H9 (cell line): Measurements from ENCODE around the gene BMP7. TPM values are rescaled to one million over a fixed set of nuclear protein-coding genes. Genes with fewer than 3 reads are reported as not detected.

Experiments
- DNase-seq: peaks from one replicate; pipeline ENCODE4 v3.0.0-alpha.2; 2017
- H2AFZ ChIP-seq: one replicate; pipeline ENCODE4 v1.6.1; 2013; ENCODE audit warnings: mild to moderate bottlenecking, low read length, control low read depth, moderate library complexity
- H2AK5ac ChIP-seq: 2 replicates; pipeline ENCODE4 v1.6.1; 2013; ENCODE audit warnings: low read length, control low read depth, mixed read lengths; ENCODE audit not compliant: insufficient read length
- H2BK120ac ChIP-seq: one replicate; pipeline ENCODE4 v1.6.1; 2013; ENCODE audit warnings: low read depth, mild to moderate bottlenecking, low read length, control low read depth, inconsistent platforms; ENCODE audit not compliant: poor library complexity, severe bottlenecking
- H2BK12ac ChIP-seq: 2 replicates; pipeline ENCODE4 v1.6.1; 2013; ENCODE audit warnings: low read length, control low read depth, mixed read lengths, low read depth; ENCODE audit not compliant: insufficient read length
- H2BK15ac ChIP-seq: 2 replicates; pipeline ENCODE4 v1.6.1; 2013; ENCODE audit warnings: low read depth, low read length, control low read depth
- H2BK20ac ChIP-seq: one replicate; pipeline ENCODE4 v1.6.1; 2013; ENCODE audit warnings: low read depth, mild to moderate bottlenecking, low read length, control low read depth, inconsistent platforms; ENCODE audit not compliant: poor library complexity, severe bottlenecking
- H2BK5ac ChIP-seq: 2 replicates; pipeline ENCODE4 v1.6.1; 2013; ENCODE audit warnings: low read length, control low read depth, mixed read lengths; ENCODE audit not compliant: insufficient read length
- H3K14ac ChIP-seq: 2 replicates; pipeline ENCODE4 v1.6.1; 2013; ENCODE audit warnings: low read length, control low read depth; ENCODE audit not compliant: insufficient read depth
- H3K18ac ChIP-seq: 2 replicates; pipeline ENCODE4 v1.6.1; 2013; ENCODE audit warnings: low read depth, mild to moderate bottlenecking, mixed read lengths, low read length, control low read depth; ENCODE audit not compliant: insufficient read length
- H3K23ac ChIP-seq: 2 replicates; pipeline ENCODE4 v1.6.1; 2013; ENCODE audit warnings: low read length, control low read depth, mixed read lengths, low read depth; ENCODE audit not compliant: insufficient read length
- H3K23me2 ChIP-seq: 2 replicates; pipeline ENCODE4 v1.6.1; 2013; ENCODE audit warnings: low read depth, mild to moderate bottlenecking, mixed read lengths, low read length, control low read depth; ENCODE audit not compliant: insufficient read length, poor library complexity, severe bottlenecking
- H3K27ac ChIP-seq: 2 replicates; pipeline ENCODE4 v1.5.1; 2013; ENCODE audit warnings: low read length, control low read depth, mixed read lengths, low read depth; ENCODE audit not compliant: insufficient read length
- H3K27me3 ChIP-seq: 2 replicates; pipeline ENCODE4 v1.6.1; 2013; ENCODE audit warnings: low read length, control low read depth, inconsistent platforms; ENCODE audit not compliant: insufficient read depth
- H3K4ac ChIP-seq: 2 replicates; pipeline ENCODE4 v1.6.1; 2013; ENCODE audit warnings: low read depth, mild to moderate bottlenecking, control low read depth, inconsistent platforms, low read length, moderate library complexity
- H3K4me1 ChIP-seq: 2 replicates; pipeline ENCODE4 v1.6.1; 2013; ENCODE audit warnings: low read length, control low read depth, inconsistent platforms; ENCODE audit not compliant: insufficient read depth
- H3K4me2 ChIP-seq: 2 replicates; pipeline ENCODE4 v1.6.1; 2013; ENCODE audit warnings: low read length, control low read depth, mixed read lengths; ENCODE audit not compliant: insufficient read length, insufficient read depth
- H3K56ac ChIP-seq: 2 replicates; pipeline ENCODE4 v1.6.1; 2013; ENCODE audit warnings: low read depth, mild to moderate bottlenecking, mixed read lengths, low read length, control low read depth; ENCODE audit not compliant: insufficient read length
- H3K79me1 ChIP-seq: 2 replicates; pipeline ENCODE4 v1.6.1; 2013; ENCODE audit warnings: low read depth, mild to moderate bottlenecking, moderate library complexity, low read length, control low read depth, inconsistent platforms; ENCODE audit not compliant: insufficient read depth, poor library complexity, severe bottlenecking
- H3K79me2 ChIP-seq: 2 replicates; pipeline ENCODE4 v1.6.1; 2013; ENCODE audit warnings: low read length, control low read depth, inconsistent platforms; ENCODE audit not compliant: insufficient read depth
- H3K9ac ChIP-seq: 2 replicates; pipeline ENCODE4 v1.6.1; 2013; ENCODE audit warnings: low read length, control low read depth, mixed read lengths; ENCODE audit not compliant: insufficient read length; ENCODE audit errors: extremely low read depth
- H3K9me3 ChIP-seq: one replicate; pipeline ENCODE4 v1.6.1; 2013; ENCODE audit warnings: low read depth, low read length, inconsistent platforms; ENCODE audit not compliant: control insufficient read depth
- H3T11ph ChIP-seq: one replicate; pipeline ENCODE4 v1.6.1; 2013; ENCODE audit warnings: mild to moderate bottlenecking, low read length, control low read depth, inconsistent platforms
- H4K20me1 ChIP-seq: one replicate; pipeline ENCODE4 v1.6.1; 2013; ENCODE audit not compliant: control insufficient read depth, insufficient read length, insufficient read depth
- H4K5ac ChIP-seq: 2 replicates; pipeline ENCODE4 v1.6.1; 2013; ENCODE audit warnings: low read depth, mild to moderate bottlenecking, mixed read lengths, low read length, control low read depth; ENCODE audit not compliant: insufficient read length
- H4K8ac ChIP-seq: replicated peaks from 2 replicates; pipeline ENCODE4 v1.6.1; 2013; ENCODE audit warnings: low read length, control low read depth, mixed read lengths, low read depth; ENCODE audit not compliant: insufficient read length
- H4K91ac ChIP-seq: 2 replicates; pipeline ENCODE4 v1.6.1; 2013; ENCODE audit warnings: low read depth, mild to moderate bottlenecking, moderate library complexity, mixed read lengths, low read length, control low read depth; ENCODE audit not compliant: insufficient read length
- H3K27ac Mint-ChIP-seq, 3 experiments: 2 replicates in 2 of 3; 3 replicates in 1 of 3; pipeline ENCODE4 v1.8.0; 2020 to 2021; ENCODE audit warnings: mixed read lengths in 3 of 3, mild to moderate bottlenecking in 1 of 3, moderate library complexity in 1 of 3
- H3K27me3 Mint-ChIP-seq: 2 replicates; pipeline ENCODE4 v1.8.0; 2021; ENCODE audit warnings: low read depth, mild to moderate bottlenecking, moderate library complexity, mixed read lengths
- H3K36me3 Mint-ChIP-seq, 3 experiments: 2 replicates in 2 of 3; 3 replicates in 1 of 3; pipeline ENCODE4 v1.8.0; 2020 to 2021; ENCODE audit warnings: low read depth in 3 of 3, mixed read lengths in 3 of 3; ENCODE audit not compliant: insufficient read depth in 1 of 3
- H3K4me1 Mint-ChIP-seq, 2 experiments: 2 replicates each; pipeline ENCODE4 v1.8.0; 2020; ENCODE audit warnings: mixed read lengths in 2 of 2
- H3K4me3 Mint-ChIP-seq, 2 experiments: 2 replicates in 1 of 2; 3 replicates in 1 of 2; pipeline ENCODE4 v1.8.0; 2020 to 2021; ENCODE audit warnings: mild to moderate bottlenecking in 2 of 2, mixed read lengths in 2 of 2, moderate library complexity in 1 of 2
- H3K9me3 Mint-ChIP-seq, 2 experiments: 2 replicates in 1 of 2; 3 replicates in 1 of 2; pipeline ENCODE4 v1.8.0; 2020; ENCODE audit warnings: mild to moderate bottlenecking in 2 of 2, mixed read lengths in 2 of 2, moderate library complexity in 1 of 2
- WGBS: extraction: QIAGEN DNeasy Blood & Tissue Kit; methylation state at CpG from one replicate; pipeline ENCODE4 v1.1.7; 2013; ENCODE audit warnings: missing lambda C conversion rate, low lambda C conversion rate, mixed read lengths; ENCODE audit not compliant: insufficient read length; ENCODE audit errors: extremely low coverage; 5-methylcytosine and 5-hydroxymethylcytosine counted together
- total RNA-seq: library from RNA; stranded (reverse); gene quantifications from 2 replicates; pipeline ENCODE4 v1.2.1, GENCODE V29; 2021
- TF ChIP-seq, protein P1 (sequence below): fragments of 200-600 bp; sonication (generic); conservative IDR thresholded peaks from 3 replicates; pipeline ENCODE4 v1.8.0; 2021; ENCODE audit warnings: antibody characterized with exemption, mild to moderate bottlenecking

BMP7 gene
- total RNA-seq, 1 experiment from 2014 or later = 17.7 TPM

DNA sequence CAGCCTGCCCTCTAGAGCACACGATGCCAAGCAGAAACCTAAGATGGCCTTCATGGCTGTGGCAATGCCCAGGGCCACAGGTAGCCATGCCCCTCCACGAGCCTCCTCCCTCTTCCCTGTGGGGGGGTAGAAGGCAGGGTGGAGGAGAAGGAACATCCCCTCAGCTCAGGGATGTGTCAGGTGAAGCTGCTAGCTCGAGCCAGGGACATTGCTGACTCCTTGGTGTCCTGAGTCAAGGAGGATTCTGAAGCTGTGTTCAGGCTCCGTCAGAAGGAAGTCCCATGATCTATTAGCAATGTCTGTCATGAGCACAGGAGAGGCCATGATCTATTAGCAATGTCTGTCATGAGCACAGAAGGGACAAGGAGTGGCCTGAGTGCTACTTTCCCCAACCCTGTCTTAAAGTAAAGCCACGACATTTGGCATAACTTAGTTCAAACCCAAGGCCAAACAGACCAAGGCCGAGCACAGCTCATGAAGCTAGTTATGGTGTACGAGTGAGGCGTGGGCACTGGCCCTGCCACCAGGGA, 87.8 kb downstream of the BMP7 start:
- Mint-ChIP-seq H3K9me3 (no peaks in the 10 kb centered on the region), H3K27ac (no peak overlapping the region), H3K4me3 (no peak overlapping the region), H3K4me1 (peaks cover 45 to 54% of the 10 kb centered on the region in 2 experiments), H3K36me3 (no peaks in the 10 kb centered on the region; a peak in 2 of 7 replicates), H3K27me3 (no peaks in the 10 kb centered on the region)
- Histone ChIP-seq H3K9me3 (no peaks in the 10 kb centered on the region), H2AFZ (no peak overlapping the region), H3K4ac (no peak overlapping the region), H3K4me2 (no peak overlapping the region), H3K4me1 (no peaks in the 10 kb centered on the region; the same call in 1 of the 2 replicates), H2BK20ac (no peak overlapping the region), H4K20me1 (no peaks in the 10 kb centered on the region), H2BK15ac (no peak overlapping the region), H3K9ac (no peak overlapping the region), H3K23ac (no peak overlapping the region), H3K18ac (no peak overlapping the region), H3K79me1 (no peaks in the 10 kb centered on the region), H3K27ac (no peak overlapping the region), H3K27me3 (no peaks in the 10 kb centered on the region), H2AK5ac (no peak overlapping the region), H3K56ac (no peak overlapping the region), H4K5ac (no peak overlapping the region), H2BK5ac (no peak overlapping the region), H4K8ac (no peak overlapping the region), H4K91ac (no peak overlapping the region), H3K14ac (no peak overlapping the region), H3K79me2 (no peaks in the 10 kb centered on the region), H2BK12ac (no peak overlapping the region), H3K23me2 (no peaks in the 10 kb centered on the region), H3T11ph (no peak overlapping the region), H2BK120ac (no peak overlapping the region)
- DNase-seq = no peak
- TF ChIP-seq, protein P1, sequence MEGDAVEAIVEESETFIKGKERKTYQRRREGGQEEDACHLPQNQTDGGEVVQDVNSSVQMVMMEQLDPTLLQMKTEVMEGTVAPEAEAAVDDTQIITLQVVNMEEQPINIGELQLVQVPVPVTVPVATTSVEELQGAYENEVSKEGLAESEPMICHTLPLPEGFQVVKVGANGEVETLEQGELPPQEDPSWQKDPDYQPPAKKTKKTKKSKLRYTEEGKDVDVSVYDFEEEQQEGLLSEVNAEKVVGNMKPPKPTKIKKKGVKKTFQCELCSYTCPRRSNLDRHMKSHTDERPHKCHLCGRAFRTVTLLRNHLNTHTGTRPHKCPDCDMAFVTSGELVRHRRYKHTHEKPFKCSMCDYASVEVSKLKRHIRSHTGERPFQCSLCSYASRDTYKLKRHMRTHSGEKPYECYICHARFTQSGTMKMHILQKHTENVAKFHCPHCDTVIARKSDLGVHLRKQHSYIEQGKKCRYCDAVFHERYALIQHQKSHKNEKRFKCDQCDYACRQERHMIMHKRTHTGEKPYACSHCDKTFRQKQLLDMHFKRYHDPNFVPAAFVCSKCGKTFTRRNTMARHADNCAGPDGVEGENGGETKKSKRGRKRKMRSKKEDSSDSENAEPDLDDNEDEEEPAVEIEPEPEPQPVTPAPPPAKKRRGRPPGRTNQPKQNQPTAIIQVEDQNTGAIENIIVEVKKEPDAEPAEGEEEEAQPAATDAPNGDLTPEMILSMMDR = no peak
- no CpG with 5 or more reads among the region's 8 CpGs for WGBS
